ENCODE measurements around the gene SAMD7.
A peak's percentile ranks its signal among the peaks of the same experiment; 100 is the strongest.

Gene SAMD7

DNA sequence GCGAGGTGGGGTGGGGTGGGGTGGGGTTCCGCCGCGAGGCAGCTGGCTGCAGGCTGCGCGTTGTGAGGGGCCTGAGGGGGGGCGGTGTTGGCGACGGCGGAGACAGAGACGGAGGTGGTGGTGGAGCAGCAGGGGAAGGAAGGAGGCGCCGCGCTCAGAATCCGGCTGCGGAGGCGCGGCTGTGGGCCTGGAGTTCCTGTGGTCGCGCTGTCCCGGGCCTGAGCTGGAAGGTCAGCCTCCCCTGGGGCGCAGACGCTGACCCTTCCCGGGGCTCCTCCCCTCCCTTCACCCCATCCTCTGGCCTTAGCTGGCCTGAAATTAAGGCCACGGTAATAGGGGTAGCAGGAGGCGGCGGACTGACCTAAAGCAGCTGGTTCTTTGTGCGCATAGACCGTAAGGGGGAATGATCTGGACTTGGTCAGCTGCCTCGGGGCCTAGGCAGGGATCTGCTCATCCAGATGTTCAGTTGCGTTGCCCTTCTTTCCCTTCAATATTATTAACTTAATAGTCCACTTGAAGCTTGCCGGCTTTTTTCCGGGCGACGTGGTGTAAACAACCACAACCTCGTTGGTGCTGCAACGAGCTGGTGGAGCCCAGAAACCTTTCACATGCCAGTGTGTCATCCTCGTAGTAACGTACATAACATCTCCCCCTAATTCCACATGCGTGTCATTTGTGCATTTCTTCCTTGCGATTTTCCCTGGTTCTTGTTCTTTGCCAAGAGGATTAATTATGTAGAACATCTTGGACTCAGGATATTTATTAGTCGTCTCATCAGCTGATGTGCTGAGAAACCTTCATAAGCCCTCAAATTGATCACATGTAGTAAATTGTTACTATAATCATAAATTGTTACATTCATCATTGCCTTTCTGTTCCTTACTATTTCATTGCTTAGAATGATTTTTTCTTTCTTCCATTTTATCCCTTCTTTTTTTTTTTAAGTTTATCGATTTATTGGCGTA is 55.9 kb downstream of the SAMD7 start:
- DNase-seq: peak; percentile 12

DNA sequence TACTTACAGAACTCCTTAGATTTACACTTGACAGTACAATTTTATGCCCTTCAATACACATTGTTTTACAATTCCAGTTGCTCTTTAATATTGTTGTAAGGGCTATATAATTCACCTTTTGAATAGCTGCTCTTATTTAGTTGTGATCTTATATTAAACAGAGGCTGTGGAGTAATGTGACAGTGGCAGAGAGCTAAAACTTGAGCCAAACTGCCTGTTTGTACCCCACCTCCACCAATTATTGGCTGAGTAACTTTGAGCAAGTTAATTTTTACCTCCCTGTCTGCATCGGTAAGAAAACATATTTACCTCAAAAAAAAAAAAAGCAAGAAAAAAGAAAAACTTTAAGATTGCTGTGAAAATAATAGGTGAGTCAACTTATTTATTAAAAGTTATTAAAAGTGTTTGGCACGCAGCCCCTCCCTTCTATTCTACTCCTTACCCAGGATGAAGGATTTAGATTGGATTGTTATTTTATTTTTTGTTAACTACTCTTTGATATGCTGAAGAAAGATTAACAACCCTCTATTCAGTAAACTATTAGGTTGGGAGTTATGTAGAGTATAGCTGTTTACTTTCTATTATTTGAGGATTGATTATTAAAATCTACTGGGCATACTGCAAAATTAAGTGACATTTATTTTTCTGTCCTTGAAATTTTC is 57.0 kb downstream of the SAMD7 start:
- DNase-seq: no peak

DNA sequence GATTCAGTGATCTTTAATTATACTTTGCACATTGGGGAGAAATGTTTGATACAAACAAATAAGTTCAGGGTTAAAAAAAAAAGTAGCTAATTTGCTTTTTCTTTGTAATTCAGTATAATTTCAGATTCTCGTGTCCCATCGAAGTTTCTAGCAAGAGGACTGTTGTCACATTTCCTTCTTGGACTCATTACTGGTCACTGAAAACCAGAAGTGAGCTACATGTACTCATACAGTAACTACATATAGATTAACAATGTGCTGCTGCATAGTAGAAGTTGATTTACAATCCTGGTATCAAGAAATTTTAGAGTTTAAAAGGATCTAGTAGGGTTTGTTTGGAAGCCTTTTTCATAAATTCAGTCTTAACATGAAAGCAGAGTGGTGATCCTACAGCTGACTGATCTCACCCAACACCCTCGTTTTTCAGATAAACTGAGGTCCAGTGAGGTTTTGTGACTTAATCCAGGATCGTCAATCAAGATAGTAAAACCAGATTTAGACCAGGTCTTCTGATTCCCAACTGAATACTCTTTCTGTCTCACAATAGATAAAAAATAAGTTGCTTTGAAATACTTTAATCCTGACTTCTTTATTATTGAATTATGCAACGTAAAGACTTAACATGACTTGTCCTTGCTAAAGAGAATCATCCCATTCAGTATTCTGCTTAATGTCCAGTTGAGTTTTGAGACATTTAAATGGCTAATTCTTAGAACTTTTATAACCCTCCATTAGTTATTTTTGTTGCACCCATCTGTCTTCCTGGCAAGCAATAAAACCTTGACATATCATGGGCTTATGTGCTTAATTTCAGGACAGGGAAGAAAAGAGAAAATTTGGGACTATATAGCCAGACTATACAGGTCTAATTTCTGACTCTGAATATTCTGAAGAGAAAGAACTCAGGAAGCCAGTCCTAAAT is 58.1 kb downstream of the SAMD7 start:
- DNase-seq: no peak

DNA sequence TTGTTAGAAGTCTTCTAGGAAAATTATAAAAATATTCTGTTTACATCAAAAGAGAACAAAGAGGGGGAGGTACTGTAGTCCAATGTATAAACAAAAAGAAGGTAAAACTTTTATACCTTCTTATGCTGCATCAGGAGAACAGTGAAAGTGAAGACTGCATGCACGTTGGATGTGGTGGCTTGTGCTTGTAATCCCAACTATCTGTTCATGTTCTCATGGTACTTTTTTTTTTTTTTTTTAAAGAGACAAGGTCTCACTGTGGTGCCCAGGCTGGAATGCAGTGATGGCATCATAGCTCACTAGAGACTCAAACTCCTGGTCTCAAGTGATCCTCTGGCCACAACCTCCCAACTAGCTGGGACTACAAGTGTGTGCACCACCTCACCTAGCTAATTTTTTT is 59.5 kb downstream of the SAMD7 start:
- no peak for DNase-seq

DNA sequence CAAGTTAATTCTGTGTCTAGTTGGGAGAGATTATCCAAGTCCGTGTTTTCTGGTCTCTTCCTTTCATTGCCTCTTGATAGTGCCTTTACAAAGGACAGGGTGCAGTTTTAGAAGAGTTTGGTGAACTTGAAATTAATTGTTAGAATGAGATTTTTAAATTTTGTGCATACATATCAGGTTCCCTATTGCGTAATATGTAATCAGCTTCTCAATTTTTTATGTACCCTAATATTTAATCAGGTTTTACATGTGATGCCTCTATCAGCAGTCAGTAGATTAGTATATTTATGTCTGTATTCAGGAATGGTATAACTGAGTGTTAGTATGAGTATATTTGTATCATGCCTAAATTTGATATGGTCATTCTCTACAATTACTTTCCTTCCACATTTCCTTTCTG is 60.1 kb downstream of the SAMD7 start:
- no peak for DNase-seq

DNA sequence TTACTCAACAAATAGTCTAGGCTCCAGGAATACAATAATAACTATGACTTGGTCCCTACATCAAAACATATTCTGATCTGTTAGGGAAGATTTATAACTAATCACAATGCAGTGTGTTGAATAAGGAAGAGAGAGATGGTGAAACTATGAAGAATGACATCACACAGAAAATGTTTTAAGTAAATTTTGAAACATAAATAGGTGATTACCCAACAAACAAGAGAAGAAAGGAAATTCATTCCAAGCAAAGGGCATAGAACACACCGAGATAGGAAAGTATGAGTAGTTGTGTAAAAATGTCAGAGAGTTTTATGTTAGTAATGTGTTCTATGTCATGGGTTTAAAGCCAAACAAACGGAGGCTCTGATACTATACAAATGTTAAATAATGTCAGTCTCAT is 68.7 kb downstream of the SAMD7 start:
- DNase-seq: no peak

DNA sequence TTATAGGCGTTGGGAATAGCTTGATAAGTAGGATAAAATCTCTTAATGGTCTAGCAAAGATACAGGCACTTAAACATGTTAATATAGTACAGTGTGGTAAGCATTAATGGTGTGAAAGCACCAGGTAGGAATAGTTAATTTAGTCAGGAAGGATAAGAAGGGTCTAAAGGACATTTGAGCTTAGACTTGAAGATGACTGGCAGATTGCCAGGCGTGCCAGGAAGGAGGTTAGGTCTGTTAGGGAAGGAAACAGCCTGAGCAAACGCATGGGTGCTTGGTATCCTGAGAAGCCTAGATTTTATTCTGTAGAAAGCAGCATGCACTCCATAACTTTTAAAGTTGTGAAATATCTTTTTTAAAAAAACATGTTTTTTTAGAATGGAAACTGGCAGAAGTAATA is 72.9 kb downstream of the SAMD7 start:
- DNase-seq: no peak
